IMR-90 (cell line): ENCODE results near the gene TACC2.

Source experiments
- CHD1 ChIP-seq: IDR thresholded peaks from 2 replicates; pipeline ENCODE4 v1.6.1; 2012; ENCODE audit warnings: low read depth, low read length, improper control_type of control experiment
- CTCF ChIP-seq: conservative IDR thresholded peaks from 2 replicates; pipeline ENCODE4 v1.5.1; 2012; ENCODE audit warnings: mild to moderate bottlenecking, low read depth, low read length, improper control_type of control experiment
- FOS ChIP-seq: fragments of 150-350 bp; IDR thresholded peaks from 2 replicates; pipeline ENCODE4 v1.6.1; 2016; ENCODE audit warnings: low read depth, low read length
- MAFK ChIP-seq: IDR thresholded peaks from 2 replicates; pipeline ENCODE4 v1.6.1; 2012; ENCODE audit warnings: low read depth, low read length, improper control_type of control experiment
- POLR2A ChIP-seq: IDR thresholded peaks from 2 replicates; pipeline ENCODE4 v1.6.1; 2012; ENCODE audit warnings: mild to moderate bottlenecking, low read depth, low read length
- RAD21 ChIP-seq: IDR thresholded peaks from 2 replicates; pipeline ENCODE4 v1.6.1; 2012; ENCODE audit warnings: low read length, improper control_type of control experiment
- RFX5 ChIP-seq: IDR thresholded peaks from 2 replicates; pipeline ENCODE4 v1.8.0; 2012; ENCODE audit warnings: low read depth, mild to moderate bottlenecking, low read length, moderate library complexity
- USF2 ChIP-seq: fragments of 150-350 bp; IDR thresholded peaks from 2 replicates; pipeline ENCODE4 v1.6.1; 2017; ENCODE audit warnings: mild to moderate bottlenecking, antibody characterized with exemption, low read length, low read depth
- TF ChIP-seq, protein P1 (sequence below): fragments of 150-350 bp; IDR thresholded peaks from 2 replicates; pipeline ENCODE4 v1.6.1; 2016; ENCODE audit warnings: low read depth, mild to moderate bottlenecking, low read length, moderate library complexity, borderline replicate concordance

GRCh38 chr10:122290334-122290733, 301.4 kb downstream of the TACC2 start:
- TF ChIP-seq RAD21: no peak
- no peak for TF ChIP-seq USF2
- TF ChIP-seq FOS: no peak
- TF ChIP-seq CTCF: no peak
- TF ChIP-seq POLR2A: no peak
- no peak for TF ChIP-seq MAFK
- TF ChIP-seq CHD1: no peak
- TF ChIP-seq, protein P1, sequence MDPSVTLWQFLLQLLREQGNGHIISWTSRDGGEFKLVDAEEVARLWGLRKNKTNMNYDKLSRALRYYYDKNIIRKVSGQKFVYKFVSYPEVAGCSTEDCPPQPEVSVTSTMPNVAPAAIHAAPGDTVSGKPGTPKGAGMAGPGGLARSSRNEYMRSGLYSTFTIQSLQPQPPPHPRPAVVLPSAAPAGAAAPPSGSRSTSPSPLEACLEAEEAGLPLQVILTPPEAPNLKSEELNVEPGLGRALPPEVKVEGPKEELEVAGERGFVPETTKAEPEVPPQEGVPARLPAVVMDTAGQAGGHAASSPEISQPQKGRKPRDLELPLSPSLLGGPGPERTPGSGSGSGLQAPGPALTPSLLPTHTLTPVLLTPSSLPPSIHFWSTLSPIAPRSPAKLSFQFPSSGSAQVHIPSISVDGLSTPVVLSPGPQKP: no peak
- TF ChIP-seq RFX5: no peak
